ENCODE data around the gene SERPINE2. TPM values are rescaled to one million over a fixed set of nuclear protein-coding genes. Genes with fewer than 3 reads are reported as not detected.
A peak's percentile ranks its signal among the peaks of the same experiment; 100 is the strongest.

Gene SERPINE2
- total RNA-seq, 2 donors from 2014 or later, result 13.6 to 19.2 TPM

GRCh38 chr2:224072541-224073188 lies 33.6 kb upstream of the SERPINE2 start:
- intact Hi-C loops (cut with DNase I), result no loop called here
- Histone ChIP-seq H3K27me3 (no peaks in the 10 kb centered on the region), H3K9me3 (no peaks in the 10 kb centered on the region), H3K36me3 (no peaks in the 10 kb centered on the region), H3K4me3 (no peak overlapping the region), H3K9ac (ENCODE audit: low read depth in 2 of 2, low read length in 2 of 2) (no peak overlapping the region), H3K4me1 (no peaks in the 10 kb centered on the region), H3K27ac (no peak overlapping the region)
- DNase-seq, result no peak
- TF ChIP-seq, protein P1, sequence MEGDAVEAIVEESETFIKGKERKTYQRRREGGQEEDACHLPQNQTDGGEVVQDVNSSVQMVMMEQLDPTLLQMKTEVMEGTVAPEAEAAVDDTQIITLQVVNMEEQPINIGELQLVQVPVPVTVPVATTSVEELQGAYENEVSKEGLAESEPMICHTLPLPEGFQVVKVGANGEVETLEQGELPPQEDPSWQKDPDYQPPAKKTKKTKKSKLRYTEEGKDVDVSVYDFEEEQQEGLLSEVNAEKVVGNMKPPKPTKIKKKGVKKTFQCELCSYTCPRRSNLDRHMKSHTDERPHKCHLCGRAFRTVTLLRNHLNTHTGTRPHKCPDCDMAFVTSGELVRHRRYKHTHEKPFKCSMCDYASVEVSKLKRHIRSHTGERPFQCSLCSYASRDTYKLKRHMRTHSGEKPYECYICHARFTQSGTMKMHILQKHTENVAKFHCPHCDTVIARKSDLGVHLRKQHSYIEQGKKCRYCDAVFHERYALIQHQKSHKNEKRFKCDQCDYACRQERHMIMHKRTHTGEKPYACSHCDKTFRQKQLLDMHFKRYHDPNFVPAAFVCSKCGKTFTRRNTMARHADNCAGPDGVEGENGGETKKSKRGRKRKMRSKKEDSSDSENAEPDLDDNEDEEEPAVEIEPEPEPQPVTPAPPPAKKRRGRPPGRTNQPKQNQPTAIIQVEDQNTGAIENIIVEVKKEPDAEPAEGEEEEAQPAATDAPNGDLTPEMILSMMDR (IDR thresholded peaks at IDR 0.05), result no peak

GRCh38 chr2:224069172-224069571 lies 30.1 kb upstream of the SERPINE2 start:
- Histone ChIP-seq H3K36me3 (no peaks in the 10 kb centered on the region), H3K9ac (ENCODE audit: low read depth in 2 of 2, low read length in 2 of 2) (no peak overlapping the region), H3K27me3 (no peaks in the 10 kb centered on the region), H3K4me3 (no peak overlapping the region), H3K4me1 (no peaks in the 10 kb centered on the region), H3K27ac (no peak overlapping the region), H3K9me3 (no peaks in the 10 kb centered on the region)
- peak; percentile 27 for DNase-seq
- intact Hi-C loops (cut with DNase I), result no loop called here
- TF ChIP-seq, protein P1 (IDR thresholded peaks at IDR 0.05), result no peak

GRCh38 chr2:224063298-224063648 lies 24.2 kb upstream of the SERPINE2 start:
- TF ChIP-seq, protein P1 (IDR thresholded peaks at IDR 0.05), result no peak
- Histone ChIP-seq H3K27me3 (no peaks in the 10 kb centered on the region), H3K4me1 (no peaks in the 10 kb centered on the region), H3K9ac (ENCODE audit: low read depth in 2 of 2, low read length in 2 of 2) (no peak overlapping the region), H3K9me3 (no peaks in the 10 kb centered on the region), H3K36me3 (no peaks in the 10 kb centered on the region), H3K4me3 (no peak overlapping the region), H3K27ac (no peak overlapping the region)
- intact Hi-C loops (cut with DNase I), result no loop called here
- DNase-seq, result no peak

DNA sequence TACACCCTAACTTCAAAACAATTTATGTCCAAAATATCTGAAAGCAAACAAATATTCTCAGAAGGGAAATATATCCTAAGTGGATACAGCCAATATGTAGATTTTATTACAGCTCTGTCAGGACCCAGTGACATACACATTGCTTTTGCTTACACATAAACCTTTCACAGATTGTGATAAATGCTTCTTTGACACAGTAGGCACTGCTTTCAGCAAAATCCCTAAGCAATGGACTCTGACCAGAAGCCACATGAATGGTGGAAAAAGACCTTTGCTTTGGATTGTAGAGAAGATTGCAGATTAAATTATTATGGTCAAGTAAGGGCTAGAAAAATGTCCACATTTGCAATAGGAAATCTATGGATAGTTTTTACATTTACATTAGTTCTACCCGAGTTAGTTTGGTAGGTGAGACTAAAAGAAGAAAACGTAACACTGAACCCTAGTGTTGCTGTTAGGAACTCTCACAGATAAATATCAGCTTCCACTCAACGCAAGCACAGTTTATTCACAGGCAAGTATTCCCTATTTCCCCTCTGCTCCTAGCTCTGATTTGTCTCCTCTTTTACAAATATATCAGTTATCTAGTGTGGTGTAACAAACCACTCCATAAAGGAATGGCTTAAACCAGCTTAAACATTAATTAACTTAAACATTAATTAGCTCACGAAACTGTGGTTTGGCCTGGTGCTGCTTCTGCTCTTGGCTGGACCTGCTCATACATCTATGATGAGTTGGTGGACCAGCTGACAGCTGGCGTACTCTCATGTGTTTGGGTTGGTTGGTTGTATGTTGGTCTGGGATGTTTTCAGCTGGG lies 23.6 kb upstream of the SERPINE2 start:
- no peak overlapping the region for H3K4me3 ChIP-seq
- no peaks in the 10 kb centered on the region for H3K4me1 ChIP-seq
- no peak overlapping the region for H3K27ac ChIP-seq
- no peak for DNase-seq
- TF ChIP-seq, protein P1 (IDR thresholded peaks at IDR 0.05), result no peak
- H3K36me3 ChIP-seq, result no peaks in the 10 kb centered on the region
- H3K9ac ChIP-seq (ENCODE audit: low read depth in 2 of 2, low read length in 2 of 2), result no peak overlapping the region
- no peaks in the 10 kb centered on the region for H3K9me3 ChIP-seq
- intact Hi-C loops (cut with DNase I), result no loop called here
- H3K27me3 ChIP-seq, result no peaks in the 10 kb centered on the region

GRCh38 chr2:224060783-224061482 lies 21.8 kb upstream of the SERPINE2 start:
- Histone ChIP-seq H3K27me3 (no peaks in the 10 kb centered on the region), H3K4me3 (no peak overlapping the region), H3K4me1 (no peaks in the 10 kb centered on the region), H3K9ac (ENCODE audit: low read depth in 2 of 2, low read length in 2 of 2) (no peak overlapping the region), H3K9me3 (no peaks in the 10 kb centered on the region), H3K27ac (no peak overlapping the region), H3K36me3 (no peaks in the 10 kb centered on the region)
- no peak for DNase-seq
- intact Hi-C loops (cut with DNase I), result no loop called here
- TF ChIP-seq, protein P1 (IDR thresholded peaks at IDR 0.05), result no peak

Data from colonic mucosa (tissue), 4 donors.